Neural cell (in vitro differentiated cells): ENCODE measurements around the gene CSTB. TPM values are rescaled to one million over a fixed set of nuclear protein-coding genes. Genes with fewer than 3 reads are reported as not detected.

Experiments used
- H2AFZ ChIP-seq: fragments of 200-600, 300-800 bp; sonication (generic), shearing (Covaris generic); 2 replicates; pipeline ENCODE4 v1.6.0; 2014; ENCODE audit warnings: low read depth, mild to moderate bottlenecking, antibody characterized with exemption, low read length, moderate library complexity
- H3F3A ChIP-seq: fragments of 200-600 bp; shearing (Covaris generic); 2 replicates; pipeline ENCODE4 v1.6.1; 2016; ENCODE audit warnings: mild to moderate bottlenecking, moderate library complexity, mixed read lengths, antibody characterized with exemption, low read length; ENCODE audit not compliant: insufficient read depth, poor library complexity, severe bottlenecking
- H3K27ac ChIP-seq: fragments of 200-600, 300-800 bp; sonication (generic), shearing (Covaris generic); 2 replicates; pipeline ENCODE4 v1.5.1; 2014; ENCODE audit warnings: mild to moderate bottlenecking, low read length, moderate library complexity
- H3K27me3 ChIP-seq: fragments of 300-800, 200-600 bp; sonication (generic), shearing (Covaris generic); 2 replicates; pipeline ENCODE4 v1.6.0; 2014; ENCODE audit warnings: mild to moderate bottlenecking, low read depth, low read length, moderate library complexity; ENCODE audit not compliant: insufficient read depth
- H3K36me3 ChIP-seq: fragments of 300-800, 200-600 bp; sonication (generic), shearing (Covaris generic); 2 replicates; pipeline ENCODE4 v1.5.1; 2014; ENCODE audit warnings: mild to moderate bottlenecking, antibody characterized with exemption, low read length, moderate library complexity; ENCODE audit not compliant: insufficient read depth
- H3K4me2 ChIP-seq: fragments of 300-800, 200-600 bp; sonication (generic), shearing (Covaris generic); 2 replicates; pipeline ENCODE4 v1.6.0; 2014; ENCODE audit warnings: mild to moderate bottlenecking, low read length
- H3K4me3 ChIP-seq: fragments of 300-800, 200-600 bp; sonication (generic), shearing (Covaris generic); 2 replicates; pipeline ENCODE4 v1.5.1; 2014; ENCODE audit warnings: mild to moderate bottlenecking, low read length, moderate library complexity
- H3K79me2 ChIP-seq: fragments of 200-600 bp; shearing (Covaris generic); replicated peaks from 2 replicates; pipeline ENCODE4 v1.6.0; 2014; ENCODE audit warnings: mild to moderate bottlenecking, low read length, moderate library complexity; ENCODE audit not compliant: insufficient read depth
- H3K9ac ChIP-seq: fragments of 300-800, 200-600 bp; sonication (generic), shearing (Covaris generic); 2 replicates; pipeline ENCODE4 v1.6.1; 2016; ENCODE audit warnings: mild to moderate bottlenecking, low read length, mixed read lengths
- H3K9me2 ChIP-seq: fragments of 200-600 bp; shearing (Covaris generic); 2 replicates; pipeline ENCODE4 v1.6.1; 2016; ENCODE audit warnings: mild to moderate bottlenecking, low read length, mixed read lengths; ENCODE audit not compliant: insufficient read depth
- H3K9me3 ChIP-seq: fragments of 200-600, 300-800 bp; sonication (generic), shearing (Covaris generic); 2 replicates; pipeline ENCODE4 v1.6.1; 2016; ENCODE audit warnings: mild to moderate bottlenecking, mixed run types, low read length, moderate library complexity, mixed read lengths
- H4K20me1 ChIP-seq: fragments of 200-600 bp; shearing (Covaris generic); 2 replicates; pipeline ENCODE4 v1.6.1; 2016; ENCODE audit warnings: mild to moderate bottlenecking, mixed run types; ENCODE audit not compliant: insufficient read depth
- CTCF ChIP-seq: fragments of 450-650 bp; IDR thresholded peaks from 2 replicates; pipeline ENCODE4 v1.5.1; 2014; ENCODE audit warnings: antibody characterized with exemption, mild to moderate bottlenecking, moderate library complexity; ENCODE audit not compliant: poor library complexity, severe bottlenecking
- EP300 ChIP-seq: fragments of 450-650 bp; conservative IDR thresholded peaks from 2 replicates; pipeline ENCODE4 v1.6.1; 2014; ENCODE audit warnings: antibody characterized with exemption, mild to moderate bottlenecking, moderate library complexity; ENCODE audit not compliant: poor library complexity, severe bottlenecking
- EZH2 ChIP-seq: fragments of 200-600, 300-800 bp; shearing (Covaris generic), sonication (generic); IDR thresholded peaks from 2 replicates; pipeline ENCODE4 v1.6.1; 2014; ENCODE audit warnings: antibody characterized with exemption, low read length, borderline replicate concordance, mild to moderate bottlenecking; ENCODE audit not compliant: insufficient read depth, poor library complexity, severe bottlenecking
- MXI1 ChIP-seq: fragments of 450-650 bp; conservative IDR thresholded peaks from 2 replicates; pipeline ENCODE4 v1.6.1; 2014; ENCODE audit warnings: antibody characterized with exemption, mild to moderate bottlenecking; ENCODE audit not compliant: poor library complexity, severe bottlenecking
- POLR2AphosphoS5 ChIP-seq: IDR thresholded peaks from 2 replicates; pipeline ENCODE4 v1.6.1; 2012
- RAD21 ChIP-seq: fragments of 450-650 bp; conservative IDR thresholded peaks from 2 replicates; pipeline ENCODE4 v1.6.1; 2014; ENCODE audit warnings: antibody characterized with exemption, mild to moderate bottlenecking, moderate library complexity
- SMC3 ChIP-seq: fragments of 450-650 bp; conservative IDR thresholded peaks from 2 replicates; pipeline ENCODE4 v1.6.1; 2014; ENCODE audit warnings: antibody characterized with exemption, mild to moderate bottlenecking, moderate library complexity; ENCODE audit not compliant: poor library complexity
- TAF1 ChIP-seq: IDR thresholded peaks from 2 replicates; pipeline ENCODE4 v1.6.1; 2012; ENCODE audit warnings: low read depth
- polyA plus RNA-seq: library from polyadenylated mRNA; depleted of rRNA; stranded (reverse); fragments of >200 nt; gene quantifications from 2 replicates; pipeline ENCODE4 v1.2.3, GENCODE V29; 2014
- TF ChIP-seq, protein P1 (sequence below): IDR thresholded peaks from 2 replicates; pipeline ENCODE4 v1.6.1; 2012; ENCODE audit warnings: borderline replicate concordance

Gene CSTB
- polyA plus RNA-seq, 1 donor from 2014 or later, result 9.7 TPM

DNA sequence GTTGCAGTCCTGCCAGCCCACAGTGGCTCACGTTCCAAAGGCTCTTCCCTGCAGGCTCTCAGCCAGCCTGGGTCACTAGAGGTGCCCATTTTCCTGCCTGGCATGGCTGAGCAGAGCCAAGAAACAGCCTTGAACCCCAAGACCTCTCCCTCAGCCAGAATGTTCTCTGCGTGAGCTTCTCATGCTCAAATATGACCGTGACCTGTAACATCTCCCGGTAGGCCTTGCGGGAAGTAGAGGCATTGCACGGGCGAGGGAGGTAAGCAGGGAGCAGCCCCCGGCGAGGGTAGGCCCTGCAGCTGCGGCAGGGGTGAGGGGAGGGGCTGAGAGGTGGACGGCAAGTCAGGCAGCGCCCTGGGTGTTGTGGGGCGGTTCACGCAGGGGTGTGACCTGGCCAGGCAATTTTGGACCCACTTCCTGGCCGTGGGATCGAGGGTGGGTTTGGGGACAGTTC is 33.3 kb upstream of the CSTB start:
- Histone ChIP-seq H3K4me2 (no peak overlapping the region), H3K9me2 (no peaks in the 10 kb centered on the region), H3K79me2 (no peaks in the 10 kb centered on the region), H3K4me3 (no peak overlapping the region), H3K36me3 (no peaks in the 10 kb centered on the region), H3K27me3 (no peaks in the 10 kb centered on the region), H3K9ac (no peak overlapping the region), H2AFZ (no peak overlapping the region), H3F3A (no peaks in the 10 kb centered on the region), H3K9me3 (no peaks in the 10 kb centered on the region), H3K27ac (no peak overlapping the region), H4K20me1 (no peaks in the 10 kb centered on the region)
- no peak for TF ChIP-seq CTCF
- TF ChIP-seq EP300, result no peak
- TF ChIP-seq SMC3, result no peak
- no peak for TF ChIP-seq MXI1
- TF ChIP-seq, protein P1, sequence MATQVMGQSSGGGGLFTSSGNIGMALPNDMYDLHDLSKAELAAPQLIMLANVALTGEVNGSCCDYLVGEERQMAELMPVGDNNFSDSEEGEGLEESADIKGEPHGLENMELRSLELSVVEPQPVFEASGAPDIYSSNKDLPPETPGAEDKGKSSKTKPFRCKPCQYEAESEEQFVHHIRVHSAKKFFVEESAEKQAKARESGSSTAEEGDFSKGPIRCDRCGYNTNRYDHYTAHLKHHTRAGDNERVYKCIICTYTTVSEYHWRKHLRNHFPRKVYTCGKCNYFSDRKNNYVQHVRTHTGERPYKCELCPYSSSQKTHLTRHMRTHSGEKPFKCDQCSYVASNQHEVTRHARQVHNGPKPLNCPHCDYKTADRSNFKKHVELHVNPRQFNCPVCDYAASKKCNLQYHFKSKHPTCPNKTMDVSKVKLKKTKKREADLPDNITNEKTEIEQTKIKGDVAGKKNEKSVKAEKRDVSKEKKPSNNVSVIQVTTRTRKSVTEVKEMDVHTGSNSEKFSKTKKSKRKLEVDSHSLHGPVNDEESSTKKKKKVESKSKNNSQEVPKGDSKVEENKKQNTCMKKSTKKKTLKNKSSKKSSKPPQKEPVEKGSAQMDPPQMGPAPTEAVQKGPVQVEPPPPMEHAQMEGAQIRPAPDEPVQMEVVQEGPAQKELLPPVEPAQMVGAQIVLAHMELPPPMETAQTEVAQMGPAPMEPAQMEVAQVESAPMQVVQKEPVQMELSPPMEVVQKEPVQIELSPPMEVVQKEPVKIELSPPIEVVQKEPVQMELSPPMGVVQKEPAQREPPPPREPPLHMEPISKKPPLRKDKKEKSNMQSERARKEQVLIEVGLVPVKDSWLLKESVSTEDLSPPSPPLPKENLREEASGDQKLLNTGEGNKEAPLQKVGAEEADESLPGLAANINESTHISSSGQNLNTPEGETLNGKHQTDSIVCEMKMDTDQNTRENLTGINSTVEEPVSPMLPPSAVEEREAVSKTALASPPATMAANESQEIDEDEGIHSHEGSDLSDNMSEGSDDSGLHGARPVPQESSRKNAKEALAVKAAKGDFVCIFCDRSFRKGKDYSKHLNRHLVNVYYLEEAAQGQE, result no peak
- TF ChIP-seq TAF1, result no peak
- no peak for TF ChIP-seq RAD21
- no peak for TF ChIP-seq POLR2AphosphoS5
- no peak for TF ChIP-seq EZH2

GRCh38 chr21:43808832-43809251 is 32.7 kb upstream of the CSTB start:
- H3K36me3 ChIP-seq, result no peaks in the 10 kb centered on the region
- no peak overlapping the region for H3K27ac ChIP-seq
- no peaks in the 10 kb centered on the region for H3F3A ChIP-seq
- H2AFZ ChIP-seq, result no peak overlapping the region
- no peaks in the 10 kb centered on the region for H3K27me3 ChIP-seq
- H3K79me2 ChIP-seq, result no peaks in the 10 kb centered on the region
- H3K9ac ChIP-seq, result no peak overlapping the region
- no peaks in the 10 kb centered on the region for H3K9me2 ChIP-seq
- no peaks in the 10 kb centered on the region for H4K20me1 ChIP-seq
- no peak overlapping the region for H3K4me2 ChIP-seq
- H3K4me3 ChIP-seq, result no peak overlapping the region
- H3K9me3 ChIP-seq, result no peaks in the 10 kb centered on the region
- TF ChIP-seq, protein P1, result no peak
- TF ChIP-seq CTCF, result no peak
